HG03565 (cell line): ENCODE data around the gene FNDC3B.

Source experiments
- ATAC-seq: cut with Tn5 transposase; IDR thresholded peaks from one replicate; pipeline ENCODE4 v1.9.1; 2021; ENCODE audit warnings: mild to moderate bottlenecking, moderate library complexity; ENCODE audit not compliant: unreplicated experiment

The FNDC3B gene

GRCh38 chr3:172203522-172204258, 164.3 kb downstream of the FNDC3B start:
- no peak for ATAC-seq

GRCh38 chr3:172204716-172205115, 165.3 kb downstream of the FNDC3B start:
- ATAC-seq, result no peak

- no peak for ATAC-seq
These were observed 169.4 kb downstream of the FNDC3B start for GRCh38 chr3:172208586-172209332.

- ATAC-seq, result no peak
These were observed 170.2 kb downstream of the FNDC3B start for GRCh38 chr3:172209333-172210321.

- no peak for ATAC-seq
These were observed 171.0 kb downstream of the FNDC3B start for GRCh38 chr3:172210355-172210754.

- no peak for ATAC-seq
These were observed 171.7 kb downstream of the FNDC3B start for GRCh38 chr3:172211123-172211522.

- no peak for ATAC-seq
These were observed 173.8 kb downstream of the FNDC3B start for GRCh38 chr3:172213200-172213599.

- no peak for ATAC-seq
These were observed 174.5 kb downstream of the FNDC3B start for GRCh38 chr3:172213904-172214303.

- ATAC-seq, result no peak
These were observed 176.9 kb downstream of the FNDC3B start for GRCh38 chr3:172216267-172216666.

GRCh38 chr3:172216911-172217310, 177.5 kb downstream of the FNDC3B start:
- ATAC-seq, result no peak

GRCh38 chr3:172217877-172218276, 178.5 kb downstream of the FNDC3B start:
- ATAC-seq, result no peak

- ATAC-seq, result no peak
These were observed 179.3 kb downstream of the FNDC3B start for GRCh38 chr3:172218350-172219323.

- no peak for ATAC-seq
These were observed 180.4 kb downstream of the FNDC3B start for GRCh38 chr3:172219750-172220149.

- no peak for ATAC-seq
These were observed 182.2 kb downstream of the FNDC3B start for GRCh38 chr3:172221547-172221946.

- no peak for ATAC-seq
These were observed 183.2 kb downstream of the FNDC3B start for GRCh38 chr3:172222478-172223071.

GRCh38 chr3:172223870-172224269, 184.5 kb downstream of the FNDC3B start:
- ATAC-seq, result no peak

- ATAC-seq, result no peak
These were observed 185.3 kb downstream of the FNDC3B start for GRCh38 chr3:172224560-172225214.

- no peak for ATAC-seq
These were observed 185.9 kb downstream of the FNDC3B start for GRCh38 chr3:172225215-172225707.

GRCh38 chr3:172226831-172227230, 187.5 kb downstream of the FNDC3B start:
- no peak for ATAC-seq
